Kidney (tissue), 14 donors: ENCODE data around the gene KCNA10. TPM values are rescaled to one million over a fixed set of nuclear protein-coding genes. Genes with fewer than 3 reads are reported as not detected.
A peak's percentile ranks its signal among the peaks of the same experiment; 100 is the strongest.

Experiments
- DNase-seq, 5 donors: peaks; one replicate each; pipeline ENCODE4 v3.0.0-alpha.2; 2013 to 2020
- FAIRE-seq: peaks from 2 replicates; lab custom pipeline; 2012; peaks lifted over from hg19 to GRCh38; lab: Jason Lieb, UNC
- H3K27ac ChIP-seq, 2 donors: one replicate each; pipeline ENCODE4 v1.7.0; 2013; ENCODE audit warnings: low read depth in 2 of 2, low read length in 2 of 2, inconsistent platforms in 1 of 2
- H3K27me3 ChIP-seq: one replicate; pipeline ENCODE4 v1.7.1; 2013; ENCODE audit warnings: low read length, inconsistent platforms; ENCODE audit not compliant: control insufficient read depth, insufficient read depth
- H3K36me3 ChIP-seq, 3 donors: one replicate each; pipeline versions ENCODE4 v1.7.0 to v1.7.1; 2013; ENCODE audit warnings: low read length in 3 of 3, control low read depth in 1 of 3, inconsistent platforms in 1 of 3; ENCODE audit not compliant: insufficient read depth in 3 of 3, control insufficient read depth in 2 of 3
- H3K4me1 ChIP-seq, 3 donors: one replicate each; pipeline versions ENCODE4 v1.7.0 to v1.7.1; 2013; ENCODE audit warnings: low read length in 3 of 3, inconsistent platforms in 1 of 3, low read depth in 1 of 3; ENCODE audit not compliant: control insufficient read depth in 2 of 3, insufficient read depth in 2 of 3
- H3K4me3 ChIP-seq, 3 donors: one replicate each; pipeline versions ENCODE4 v1.7.0 to v1.8.1; 2013; ENCODE audit warnings: low read length in 3 of 3, control low read depth in 1 of 3, inconsistent platforms in 1 of 3
- H3K9ac ChIP-seq, 3 donors: one replicate each; pipeline versions ENCODE4 v1.7.0 to v1.7.1; 2013; ENCODE audit warnings: low read length in 3 of 3, control low read depth in 1 of 3, inconsistent platforms in 1 of 3
- H3K9me3 ChIP-seq, 3 donors: one replicate each; pipeline versions ENCODE4 v1.7.0 to v1.7.1; 2013; ENCODE audit warnings: low read length in 3 of 3, control low read depth in 1 of 3, inconsistent platforms in 1 of 3; ENCODE audit not compliant: control insufficient read depth in 2 of 3, insufficient read depth in 1 of 3
- intact Hi-C: fragments of 100-400 bp; cut with DNase I; formaldehyde crosslinking; loops from one replicate; pipeline ENCODE4 v1.11.1; 2022
- polyA plus RNA-seq: library from polyadenylated mRNA; stranded (reverse); fragments of 350-450 nt; fragmentation: Illumina TruSeq; extraction: RNeasy Lipid Tissue Mini Kit (QIAGEN cat#74804); gene quantifications from one replicate; pipeline ENCODE4 v1.2.3, GENCODE V29; 2014; ENCODE audit warnings: low read depth, low replicate concordance; ENCODE audit not compliant: insufficient read depth
- total RNA-seq: library from RNA; stranded (reverse); fragmentation: NEBNext Ultra II Directional; extraction: Animal tissue kit (Norgen Biotek cat#: 25700); gene quantifications from one replicate; pipeline ENCODE4 v1.2.1, GENCODE V29; 2021
- TF ChIP-seq, protein P1 (sequence below): IDR thresholded peaks from 3 replicates; pipeline ENCODE4 v1.5.1; 2012; ENCODE audit warnings: mild to moderate bottlenecking, moderate library complexity, borderline replicate concordance; ENCODE audit not compliant: insufficient read depth; ENCODE audit errors: extremely low read depth
- donor health status: control.
- donor health status: control.
- donor health status: control.
- donor health status: control.
- donor health status: control.
- donor health status: DM: yes; HTN: yes; CAD: no.
- donor health status: Normal renal cell carcinoma (clear cell type).

KCNA10 gene
- total and polyA plus RNA-seq, 2 donors from 2014 or later = not detected

GRCh38 chr1:110524311-110525248, 5.6 kb upstream of the KCNA10 start:
- intact Hi-C loops = no loop called here
- TF ChIP-seq, protein P1, sequence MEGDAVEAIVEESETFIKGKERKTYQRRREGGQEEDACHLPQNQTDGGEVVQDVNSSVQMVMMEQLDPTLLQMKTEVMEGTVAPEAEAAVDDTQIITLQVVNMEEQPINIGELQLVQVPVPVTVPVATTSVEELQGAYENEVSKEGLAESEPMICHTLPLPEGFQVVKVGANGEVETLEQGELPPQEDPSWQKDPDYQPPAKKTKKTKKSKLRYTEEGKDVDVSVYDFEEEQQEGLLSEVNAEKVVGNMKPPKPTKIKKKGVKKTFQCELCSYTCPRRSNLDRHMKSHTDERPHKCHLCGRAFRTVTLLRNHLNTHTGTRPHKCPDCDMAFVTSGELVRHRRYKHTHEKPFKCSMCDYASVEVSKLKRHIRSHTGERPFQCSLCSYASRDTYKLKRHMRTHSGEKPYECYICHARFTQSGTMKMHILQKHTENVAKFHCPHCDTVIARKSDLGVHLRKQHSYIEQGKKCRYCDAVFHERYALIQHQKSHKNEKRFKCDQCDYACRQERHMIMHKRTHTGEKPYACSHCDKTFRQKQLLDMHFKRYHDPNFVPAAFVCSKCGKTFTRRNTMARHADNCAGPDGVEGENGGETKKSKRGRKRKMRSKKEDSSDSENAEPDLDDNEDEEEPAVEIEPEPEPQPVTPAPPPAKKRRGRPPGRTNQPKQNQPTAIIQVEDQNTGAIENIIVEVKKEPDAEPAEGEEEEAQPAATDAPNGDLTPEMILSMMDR = peak; percentile 57
- no peaks in the 10 kb centered on the region for H3K9me3 ChIP-seq
- FAIRE-seq (no peak), DNase-seq (peak in 4 of 5 donors; percentile 49 to 63 (median 56))
- H3K4me3 ChIP-seq = no peak overlapping the region
- H3K27ac ChIP-seq = no peak overlapping the region
- no peaks in the 10 kb centered on the region for H3K36me3 ChIP-seq
- peaks cover 0 to 4% (median 0%) of the 10 kb centered on the region in 3 donors for H3K4me1 ChIP-seq
- H3K9ac ChIP-seq = no peak overlapping the region
- H3K27me3 ChIP-seq = no peaks in the 10 kb centered on the region

- H3K4me3 ChIP-seq = no peak overlapping the region
- H3K27ac ChIP-seq = no peak overlapping the region
- TF ChIP-seq, protein P1 = no peak
- intact Hi-C loops = no loop called here
- H3K9me3 ChIP-seq = no peaks in the 10 kb centered on the region
- FAIRE-seq (no peak), DNase-seq (no peak)
- no peaks in the 10 kb centered on the region for H3K27me3 ChIP-seq
- no peaks in the 10 kb centered on the region for H3K36me3 ChIP-seq
- peaks cover 0 to 4% (median 0%) of the 10 kb centered on the region in 3 donors for H3K4me1 ChIP-seq
- no peak overlapping the region for H3K9ac ChIP-seq
Observed at GRCh38 chr1:110523011-110523410, 4.0 kb upstream of the KCNA10 start.

DNA sequence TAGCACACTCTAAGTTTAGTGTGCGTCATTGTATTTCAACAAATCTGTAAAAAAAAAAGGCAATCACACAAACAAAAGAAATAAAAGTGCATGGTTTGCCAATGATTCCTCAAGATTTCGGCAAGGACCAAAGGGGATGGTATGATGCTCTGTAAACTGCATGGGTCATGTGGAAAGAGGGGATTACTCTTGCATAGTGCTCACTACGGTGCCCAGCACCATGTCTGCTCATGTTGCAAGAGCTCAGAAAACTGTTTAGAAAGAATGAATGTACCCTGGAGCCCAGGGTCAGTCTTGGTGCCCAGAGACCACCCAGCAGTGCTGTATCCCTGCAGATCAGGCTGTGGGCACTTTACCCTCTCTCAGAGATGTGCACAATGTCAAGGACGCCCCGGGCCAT, 3.6 kb upstream of the KCNA10 start:
- DNase-seq (no peak), FAIRE-seq (no peak)
- Histone ChIP-seq H3K27ac (no peak overlapping the region), H3K36me3 (no peaks in the 10 kb centered on the region), H3K4me3 (no peak overlapping the region), H3K4me1 (peaks cover 0 to 4% (median 0%) of the 10 kb centered on the region in 3 donors), H3K27me3 (no peaks in the 10 kb centered on the region), H3K9ac (no peak overlapping the region), H3K9me3 (no peaks in the 10 kb centered on the region)
- intact Hi-C loops = no loop called here
- TF ChIP-seq, protein P1 = no peak
